IMR-90 (cell line): Measurements from ENCODE around the gene TMEM101. TPM values are rescaled to one million over a fixed set of nuclear protein-coding genes. Genes with fewer than 3 reads are reported as not detected.

Experiments used
- ATAC-seq: fragments of 200-7000 bp; cut with Tn5 transposase; 2 replicates; pipeline ENCODE4 v1.9.1; 2020; ENCODE audit warnings: low read depth, mild to moderate bottlenecking, moderate library complexity
- BruUV-seq: library from RNA; stranded (reverse); fragments of 400-500 nt; replicated peaks from 2 replicates; lab custom pipeline; 2021; lab: Mats Ljungman, UMichigan
- CTCF ChIA-PET: fragments of 300-600 bp; formaldehyde crosslinking; extraction: SDS; loops from one replicate; lab custom pipeline; 2021; ENCODE audit warnings: antibody characterized with exemption; lab: Yijun Ruan, JAX
- POLR2A ChIA-PET: fragments of 300-600 bp; sonication (Branson Sonifier 250); formaldehyde crosslinking; loops from one replicate; lab custom pipeline; 2022; ENCODE audit warnings: antibody characterized with exemption; ENCODE audit not compliant: unreplicated experiment; lab: Charles Lee
- DNase-seq: peaks from one replicate; pipeline ENCODE4 v3.0.0; 2013
- H2AFZ ChIP-seq: replicated peaks from 2 replicates; pipeline ENCODE3; 2013; ENCODE audit warnings: low read length, mild to moderate bottlenecking; ENCODE audit not compliant: poor library complexity
- H2AK5ac ChIP-seq: 2 replicates; pipeline ENCODE4 v1.6.1; 2013; ENCODE audit warnings: low read depth, low read length, inconsistent platforms
- H2AK9ac ChIP-seq: replicated peaks from 2 replicates; pipeline ENCODE3; 2013; ENCODE audit warnings: mild to moderate bottlenecking, low read depth, low read length, moderate library complexity; ENCODE audit not compliant: poor library complexity
- H2BK120ac ChIP-seq: 2 replicates; pipeline ENCODE4 v1.6.1; 2013; ENCODE audit warnings: low read depth, low read length, inconsistent platforms
- H2BK15ac ChIP-seq: 3 replicates; pipeline ENCODE4 v1.6.1; 2013; ENCODE audit warnings: low read depth, low read length, inconsistent platforms
- H2BK20ac ChIP-seq: 2 replicates; pipeline ENCODE4 v1.6.1; 2013; ENCODE audit warnings: low read depth, mild to moderate bottlenecking, inconsistent platforms, low read length, moderate library complexity
- H2BK5ac ChIP-seq: 2 replicates; pipeline ENCODE4 v1.6.1; 2013; ENCODE audit warnings: mild to moderate bottlenecking, low read depth, low read length, inconsistent platforms; ENCODE audit not compliant: poor library complexity, severe bottlenecking
- H3K14ac ChIP-seq: replicated peaks from 2 replicates; pipeline ENCODE4 v1.6.1; 2013; ENCODE audit warnings: low read depth, low read length, inconsistent platforms
- H3K18ac ChIP-seq: 2 replicates; pipeline ENCODE4 v1.6.1; 2013; ENCODE audit warnings: low read depth, low read length, control low read depth
- H3K23ac ChIP-seq: 2 replicates; pipeline ENCODE4 v1.6.1; 2013; ENCODE audit warnings: low read depth, low read length, inconsistent platforms
- H3K27ac ChIP-seq: 2 replicates; pipeline ENCODE4 v1.5.1; 2013; ENCODE audit warnings: mild to moderate bottlenecking, control low read depth, low read length; ENCODE audit not compliant: insufficient read depth
- H3K27me3 ChIP-seq: 2 replicates; pipeline ENCODE4 v1.6.1; 2013; ENCODE audit warnings: low read length; ENCODE audit not compliant: control insufficient read depth, insufficient read depth
- H3K36me3 ChIP-seq: 2 replicates; pipeline ENCODE4 v1.6.1; 2013; ENCODE audit warnings: low read length, mixed read lengths; ENCODE audit not compliant: control insufficient read depth, insufficient read depth
- H3K4ac ChIP-seq: 2 replicates; pipeline ENCODE4 v1.6.1; 2013; ENCODE audit warnings: low read depth, low read length, inconsistent platforms
- H3K4me1 ChIP-seq: 2 replicates; pipeline ENCODE4 v1.6.1; 2013; ENCODE audit warnings: low read length, mixed read lengths; ENCODE audit not compliant: control insufficient read depth, insufficient read depth
- H3K4me2 ChIP-seq: 2 replicates; pipeline ENCODE4 v1.6.1; 2013; ENCODE audit warnings: low read depth, mild to moderate bottlenecking, control low read depth, low read length, moderate library complexity
- H3K4me3 ChIP-seq: 2 replicates; pipeline ENCODE4 v1.5.1; 2013; ENCODE audit warnings: low read depth, mild to moderate bottlenecking, control low read depth, low read length, moderate library complexity; ENCODE audit not compliant: insufficient read depth
- H3K56ac ChIP-seq: 2 replicates; pipeline ENCODE4 v1.6.1; 2013; ENCODE audit warnings: low read length, inconsistent platforms; ENCODE audit not compliant: insufficient read depth; ENCODE audit errors: extremely low read depth
- H3K79me1 ChIP-seq, 2 experiments: 2 replicates each; pipeline ENCODE4 v1.6.1; 2013; ENCODE audit warnings: low read length in 2 of 2, inconsistent platforms in 1 of 2, low read depth in 1 of 2
- H3K9ac ChIP-seq: 2 replicates; pipeline ENCODE4 v1.6.1; 2013; ENCODE audit warnings: low read depth, low read length, control low read depth
- H3K9me1 ChIP-seq: 2 replicates; pipeline ENCODE4 v1.6.1; 2013; ENCODE audit warnings: low read length, inconsistent platforms; ENCODE audit not compliant: insufficient read depth
- H3K9me3 ChIP-seq: 2 replicates; pipeline ENCODE4 v1.6.1; 2013; ENCODE audit warnings: low read length; ENCODE audit not compliant: control insufficient read depth, insufficient read depth
- H4K20me1 ChIP-seq: 2 replicates; pipeline ENCODE4 v1.6.1; 2013; ENCODE audit warnings: low read length, inconsistent platforms; ENCODE audit not compliant: insufficient read depth
- H4K5ac ChIP-seq: 2 replicates; pipeline ENCODE4 v1.6.1; 2013; ENCODE audit warnings: mild to moderate bottlenecking, low read depth, low read length, control low read depth
- H4K8ac ChIP-seq, 2 experiments: 2 replicates each; pipeline ENCODE4 v1.6.1; 2013; ENCODE audit warnings: low read depth in 2 of 2, low read length in 2 of 2, control low read depth in 1 of 2, inconsistent platforms in 1 of 2
- H4K91ac ChIP-seq: 2 replicates; pipeline ENCODE4 v1.6.1; 2013; ENCODE audit warnings: low read depth, low read length, inconsistent platforms; ENCODE audit not compliant: insufficient read depth
- BHLHE40 ChIP-seq: fragments of 150-350 bp; IDR thresholded peaks from 2 replicates; pipeline ENCODE4 v1.6.1; 2016; ENCODE audit warnings: mild to moderate bottlenecking, low read depth, low read length
- CEBPB ChIP-seq: IDR thresholded peaks from 2 replicates; pipeline ENCODE4 v1.6.1; 2012; ENCODE audit warnings: low read depth, low read length, improper control_type of control experiment
- CHD1 ChIP-seq: IDR thresholded peaks from 2 replicates; pipeline ENCODE4 v1.6.1; 2012; ENCODE audit warnings: low read depth, low read length, improper control_type of control experiment
- CTCF ChIP-seq: conservative IDR thresholded peaks from 2 replicates; pipeline ENCODE4 v1.5.1; 2012; ENCODE audit warnings: mild to moderate bottlenecking, low read depth, low read length, improper control_type of control experiment
- ELK1 ChIP-seq: fragments of 150-350 bp; IDR thresholded peaks from 2 replicates; pipeline ENCODE4 v1.6.1; 2016; ENCODE audit warnings: low read depth, mild to moderate bottlenecking, low read length, moderate library complexity, borderline replicate concordance
- FOS ChIP-seq: fragments of 150-350 bp; IDR thresholded peaks from 2 replicates; pipeline ENCODE4 v1.6.1; 2016; ENCODE audit warnings: low read depth, low read length
- MAFK ChIP-seq: IDR thresholded peaks from 2 replicates; pipeline ENCODE4 v1.6.1; 2012; ENCODE audit warnings: low read depth, low read length, improper control_type of control experiment
- MAZ ChIP-seq: IDR thresholded peaks from 2 replicates; pipeline ENCODE4 v1.6.1; 2012; ENCODE audit warnings: low read depth, mild to moderate bottlenecking, low read length, improper control_type of control experiment, moderate library complexity, borderline replicate concordance
- MXI1 ChIP-seq: IDR thresholded peaks from 2 replicates; pipeline ENCODE4 v1.6.1; 2012; ENCODE audit warnings: low read depth, mild to moderate bottlenecking, low read length, moderate library complexity, borderline replicate concordance
- NFE2L2 ChIP-seq: fragments of 150-350 bp; IDR thresholded peaks from 2 replicates; pipeline ENCODE4 v1.6.1; 2016; ENCODE audit warnings: low read depth, mild to moderate bottlenecking, low read length
- POLR2A ChIP-seq: IDR thresholded peaks from 2 replicates; pipeline ENCODE4 v1.6.1; 2012; ENCODE audit warnings: mild to moderate bottlenecking, low read depth, low read length
- RAD21 ChIP-seq: IDR thresholded peaks from 2 replicates; pipeline ENCODE4 v1.6.1; 2012; ENCODE audit warnings: low read length, improper control_type of control experiment
- RCOR1 ChIP-seq: IDR thresholded peaks from 2 replicates; pipeline ENCODE4 v1.6.1; 2012; ENCODE audit warnings: mild to moderate bottlenecking, low read length, improper control_type of control experiment; ENCODE audit not compliant: insufficient replicate concordance
- RFX5 ChIP-seq: IDR thresholded peaks from 2 replicates; pipeline ENCODE4 v1.8.0; 2012; ENCODE audit warnings: low read depth, mild to moderate bottlenecking, low read length, moderate library complexity
- SMC3 ChIP-seq: fragments of 150-350 bp; IDR thresholded peaks from 2 replicates; pipeline ENCODE4 v1.6.1; 2016; ENCODE audit warnings: low read depth, mild to moderate bottlenecking, antibody characterized with exemption, low read length, moderate library complexity
- USF2 ChIP-seq: fragments of 150-350 bp; IDR thresholded peaks from 2 replicates; pipeline ENCODE4 v1.6.1; 2017; ENCODE audit warnings: mild to moderate bottlenecking, antibody characterized with exemption, low read length, low read depth
- WGBS, 2 experiments: methylation state at CpG; one replicate each; pipeline versions ENCODE4 v1.1.5 to v1.1.7; 2013; ENCODE audit warnings: missing lambda C conversion rate in 2 of 2; ENCODE audit not compliant: insufficient read length in 1 of 2; ENCODE audit errors: extremely low coverage in 2 of 2; 5-methylcytosine and 5-hydroxymethylcytosine counted together
- dilution Hi-C: fragments of 300-500 bp; cut with HindIII; formaldehyde crosslinking; loops from one replicate; pipeline ENCODE4 v1.14.3; 2018; ENCODE audit warnings: low sequenced_read_pairs; ENCODE audit not compliant: unreplicated experiment
- in situ Hi-C: fragments of 300-500 bp; cut with MboI; formaldehyde crosslinking; loops from 3 replicates; pipeline ENCODE4 v1.14.3; 2019; ENCODE audit warnings: low sequenced_read_pairs, inconsistent platforms, mixed read lengths
- intact Hi-C: fragments of 100-400 bp; cut with micrococcal nuclease; formaldehyde crosslinking; loops from 2 replicates; pipeline ENCODE4 v1.10.0; 2022
- polyA plus RNA-seq, 3 experiments: library from polyadenylated mRNA; depleted of rRNA; stranded (reverse); fragments of >200 nt; gene quantifications; 2 replicates each; pipeline ENCODE4 v1.2.3, GENCODE V29; 2012; ENCODE audit warnings: low replicate concordance in 1 of 3
- total RNA-seq: library from RNA; depleted of rRNA; stranded (reverse); fragments of >200 nt; gene quantifications from 2 replicates; pipeline ENCODE4 v1.2.3, GENCODE V29; 2012

Gene TMEM101
- total and polyA plus RNA-seq, 2 of the 4 experiments (the other 2 are of a cell fraction), result 30.7 to 36.6 TPM

GRCh38 chr17:44022246-44022645 is 7.5 kb upstream of the TMEM101 start:
- TF ChIP-seq RCOR1 (no peak), CTCF (no peak), BHLHE40 (no peak), SMC3 (no peak), RAD21 (no peak), ELK1 (no peak), FOS (no peak), NFE2L2 (no peak), MAFK (no peak), POLR2A (no peak), RFX5 (no peak), MXI1 (no peak), USF2 (no peak), CHD1 (no peak), CEBPB (no peak), MAZ (no peak)
- H2BK15ac ChIP-seq, result no peak overlapping the region
- H2AFZ ChIP-seq, result no peak overlapping the region
- H3K4me3 ChIP-seq, result no peak overlapping the region
- no peak overlapping the region for H2BK5ac ChIP-seq
- no peak overlapping the region for H2AK5ac ChIP-seq
- ChIA-PET CTCF (no interaction called here), POLR2A (no interaction called here)
- H4K91ac ChIP-seq, result no peak overlapping the region
- no peaks in the 10 kb centered on the region for H3K9me3 ChIP-seq
- H3K4me1 ChIP-seq, result no peaks in the 10 kb centered on the region
- H3K27me3 ChIP-seq, result no peaks in the 10 kb centered on the region
- peaks cover 17% of the 10 kb centered on the region for H3K36me3 ChIP-seq
- no peaks in the 10 kb centered on the region; the same call in none of the 2 replicates for H4K20me1 ChIP-seq
- no peak overlapping the region for H2BK20ac ChIP-seq
- dilution Hi-C loops (no loop called here), intact Hi-C loops (no loop called here), in situ Hi-C loops (no loop called here)
- H2BK120ac ChIP-seq, result no peak overlapping the region
- no peak overlapping the region for H2AK9ac ChIP-seq
- no peak overlapping the region for H4K5ac ChIP-seq
- DNase-seq, result no peak
- no peak overlapping the region for H3K27ac ChIP-seq
- H3K4me2 ChIP-seq, result no peak overlapping the region
- BruUV-seq, result no TSS peak
- H3K56ac ChIP-seq, result no peak overlapping the region
- no peak overlapping the region for H4K8ac ChIP-seq
- H3K79me1 ChIP-seq, result peaks cover 3 to 15% of the 10 kb centered on the region in 2 experiments; a peak in 2 of 4 replicates
- no peak overlapping the region for H3K18ac ChIP-seq
- no peak overlapping the region for H3K23ac ChIP-seq
- H3K4ac ChIP-seq, result no peak overlapping the region
- no peak overlapping the region for H3K14ac ChIP-seq
- ATAC-seq, result no peak
- peaks cover 9% of the 10 kb centered on the region; the same call in 1 of the 2 replicates for H3K9me1 ChIP-seq
- WGBS, 2 experiments, result 56% methylated on average over 1 of the region's 2 CpGs; no CpG with 5 or more reads in 1 of the 2 experiments
- no peak overlapping the region for H3K9ac ChIP-seq
